Keratinocyte (primary cell): ENCODE results near the gene CDKN3. TPM values are rescaled to one million over a fixed set of nuclear protein-coding genes. Genes with fewer than 3 reads are reported as not detected.

Experiments
- DNase-seq: peaks from one replicate; pipeline ENCODE4 v3.0.0-alpha.2; 2011; ENCODE audit warnings: low read depth, missing footprints, low spot score
- FAIRE-seq: peaks from 2 replicates; lab custom pipeline; 2011; peaks lifted over from hg19 to GRCh38; lab: Jason Lieb, UNC
- H2AFZ ChIP-seq: 2 replicates; pipeline ENCODE4 v1.6.0; 2012; ENCODE audit warnings: low read length, control low read depth, inconsistent platforms; ENCODE audit not compliant: control insufficient read depth
- H3K27ac ChIP-seq: 2 replicates; pipeline ENCODE4 v1.5.1; 2011; ENCODE audit warnings: low read length; ENCODE audit not compliant: control insufficient read depth, insufficient read depth
- H3K27me3 ChIP-seq: 3 replicates; pipeline ENCODE4 v1.6.0; 2011; ENCODE audit warnings: low read length; ENCODE audit not compliant: control insufficient read depth, insufficient read depth; ENCODE audit errors: extremely low read depth
- H3K36me3 ChIP-seq, 2 experiments: 2 replicates in 1 of 2; 3 replicates in 1 of 2; pipeline ENCODE4 v1.5.1; 2011; ENCODE audit warnings: low read length in 2 of 2, mild to moderate bottlenecking in 1 of 2; ENCODE audit not compliant: control insufficient read depth in 2 of 2, insufficient read depth in 2 of 2; ENCODE audit errors: extremely low read depth in 1 of 2
- H3K4me1 ChIP-seq: 3 replicates; pipeline ENCODE4 v1.5.1; 2011; ENCODE audit warnings: low read length; ENCODE audit not compliant: control insufficient read depth, insufficient read depth; ENCODE audit errors: extremely low read depth
- H3K4me2 ChIP-seq: 3 replicates; pipeline ENCODE4 v1.6.0; 2011; ENCODE audit warnings: low read depth, low read length; ENCODE audit not compliant: control insufficient read depth, insufficient read depth; ENCODE audit errors: extremely low read depth
- H3K4me3 ChIP-seq, 3 experiments: fragments of 200-600 bp in 1 of 3; sonication (generic) in 1 of 3; 2 replicates in 2 of 3; 3 replicates in 1 of 3; pipeline ENCODE4 v1.5.1; 2011 to 2016; ENCODE audit warnings: low read length in 3 of 3, mild to moderate bottlenecking in 3 of 3, control low read depth in 2 of 3, inconsistent platforms in 1 of 3, low read depth in 1 of 3, mixed read lengths in 1 of 3, mixed run types in 1 of 3, moderate library complexity in 1 of 3; ENCODE audit not compliant: control insufficient read depth in 2 of 3, insufficient read depth in 2 of 3; ENCODE audit errors: extremely low read depth in 1 of 3
- H3K79me2 ChIP-seq: 2 replicates; pipeline ENCODE4 v1.6.0; 2012; ENCODE audit warnings: low read length; ENCODE audit not compliant: control insufficient read depth, insufficient read depth
- H3K9ac ChIP-seq: 3 replicates; pipeline ENCODE4 v1.6.0; 2011; ENCODE audit warnings: low read length; ENCODE audit not compliant: control insufficient read depth, insufficient read depth; ENCODE audit errors: extremely low read depth
- H3K9me1 ChIP-seq: 3 replicates; pipeline ENCODE4 v1.6.0; 2011; ENCODE audit warnings: low read length; ENCODE audit not compliant: control insufficient read depth, insufficient read depth; ENCODE audit errors: extremely low read depth
- H3K9me3 ChIP-seq: 2 replicates; pipeline ENCODE4 v1.5.1; 2012; ENCODE audit warnings: low read depth, low read length; ENCODE audit not compliant: control insufficient read depth
- H4K20me1 ChIP-seq: 3 replicates; pipeline ENCODE4 v1.6.0; 2011; ENCODE audit warnings: low read length; ENCODE audit not compliant: control insufficient read depth, insufficient read depth; ENCODE audit errors: extremely low read depth
- CTCF ChIP-seq, 3 experiments: IDR thresholded peaks in 1 of 3; conservative IDR thresholded peaks in 1 of 3; optimal IDR thresholded peaks in 1 of 3; 2 replicates in 2 of 3; 3 replicates in 1 of 3; pipeline versions ENCODE3 to v1.5.1; 2011; ENCODE audit warnings: low read length in 3 of 3, mild to moderate bottlenecking in 3 of 3, moderate library complexity in 2 of 3, control low read depth in 1 of 3, inconsistent platforms in 1 of 3; ENCODE audit not compliant: insufficient read depth in 2 of 3; ENCODE audit errors: extremely low read depth in 1 of 3
- EZH2 ChIP-seq: IDR thresholded peaks from one replicate; pipeline ENCODE4 v1.6.1; 2012; ENCODE audit warnings: inconsistent platforms, mild to moderate bottlenecking, low read length, moderate library complexity
- dilution Hi-C: fragments of 300-500 bp; cut with MboI; formaldehyde crosslinking; loops from one replicate; pipeline ENCODE4 v1.7.0; 2020; ENCODE audit warnings: low sequenced_read_pairs; ENCODE audit not compliant: extremely low pct_ligation_motif_present
- polyA plus RNA-seq, 5 experiments: library from polyadenylated mRNA; depleted of rRNA in 3 of 5; stranded (reverse) in 3 of 5; stranded (forward) in 1 of 5; unstranded in 1 of 5; fragments of >200 nt; gene quantifications; 1 replicate in 1 of 5; 2 replicates in 3 of 5; 3 replicates in 1 of 5; pipeline versions ENCODE4 v1.2.1 to v1.2.3, GENCODE V29; 2011 to 2012; ENCODE audit warnings: missing spikeins in 2 of 5, low read depth in 1 of 5, low replicate concordance in 1 of 5

CDKN3 gene
- polyA plus RNA-seq, 1 donor (not counting 4 experiments of a cell fraction or from before 2014, with no cell fraction given), result 51.6 TPM

GRCh38 chr14:54427871-54428270 lies 31.1 kb downstream of the CDKN3 start:
- DNase-seq (no peak), FAIRE-seq (no peak)
- H3K4me1 ChIP-seq, result no peaks in the 10 kb centered on the region
- H3K9me3 ChIP-seq, result no peaks in the 10 kb centered on the region
- no peaks in the 10 kb centered on the region for H3K27me3 ChIP-seq
- dilution Hi-C loops, result no loop called here
- H3K27ac ChIP-seq, result no peak overlapping the region
- TF ChIP-seq EZH2, result no peak
- no peak for TF ChIP-seq CTCF (optimal IDR thresholded peaks at IDR 0.05 in 1 of 3, IDR thresholded peaks at IDR 0.05 in 1 of 3, conservative IDR thresholded peaks at IDR 0.05 in 1 of 3; ENCODE audit: extremely low read depth in 1 of 3, insufficient read depth in 2 of 3, low read length in 3 of 3)
- no peak overlapping the region for H3K9ac ChIP-seq
- H3K79me2 ChIP-seq, result peaks cover 18% of the 10 kb centered on the region
- no peak overlapping the region for H3K4me2 ChIP-seq
- peaks cover 8 to 24% of the 10 kb centered on the region in 2 experiments for H3K36me3 ChIP-seq
- H4K20me1 ChIP-seq, result no peaks in the 10 kb centered on the region
- H3K4me3 ChIP-seq, result no peak overlapping the region
- H3K9me1 ChIP-seq, result no peaks in the 10 kb centered on the region
- no peak overlapping the region for H2AFZ ChIP-seq

- Histone ChIP-seq H3K9ac (no peak overlapping the region), H3K4me1 (no peaks in the 10 kb centered on the region), H3K27ac (no peak overlapping the region), H3K4me3 (no peak overlapping the region), H3K27me3 (no peaks in the 10 kb centered on the region), H3K36me3 (peaks cover 8 to 24% of the 10 kb centered on the region in 2 experiments), H3K9me3 (no peaks in the 10 kb centered on the region), H3K4me2 (no peak overlapping the region), H2AFZ (no peak overlapping the region), H4K20me1 (no peaks in the 10 kb centered on the region), H3K79me2 (peaks cover 24% of the 10 kb centered on the region), H3K9me1 (no peaks in the 10 kb centered on the region)
- FAIRE-seq, result no peak
- TF ChIP-seq EZH2, result no peak
- TF ChIP-seq CTCF (optimal IDR thresholded peaks at IDR 0.05 in 1 of 3, IDR thresholded peaks at IDR 0.05 in 1 of 3, conservative IDR thresholded peaks at IDR 0.05 in 1 of 3; ENCODE audit: extremely low read depth in 1 of 3, insufficient read depth in 2 of 3, low read length in 3 of 3), result no peak
- dilution Hi-C loops, result no loop called here
- DNase-seq, result no peak
These were observed 31.7 kb downstream of the CDKN3 start for GRCh38 chr14:54428527-54428926.
